GM18508 (cell line): ENCODE results near the gene CPLX3.
A peak's percentile ranks its signal among the peaks of the same experiment; 100 is the strongest.

Source experiments
- ATAC-seq: cut with Tn5 transposase; IDR thresholded peaks from one replicate; pipeline ENCODE4 v1.9.1; 2021; ENCODE audit warnings: moderate number of reproducible peaks; ENCODE audit not compliant: insufficient read depth, unreplicated experiment

The CPLX3 gene

DNA sequence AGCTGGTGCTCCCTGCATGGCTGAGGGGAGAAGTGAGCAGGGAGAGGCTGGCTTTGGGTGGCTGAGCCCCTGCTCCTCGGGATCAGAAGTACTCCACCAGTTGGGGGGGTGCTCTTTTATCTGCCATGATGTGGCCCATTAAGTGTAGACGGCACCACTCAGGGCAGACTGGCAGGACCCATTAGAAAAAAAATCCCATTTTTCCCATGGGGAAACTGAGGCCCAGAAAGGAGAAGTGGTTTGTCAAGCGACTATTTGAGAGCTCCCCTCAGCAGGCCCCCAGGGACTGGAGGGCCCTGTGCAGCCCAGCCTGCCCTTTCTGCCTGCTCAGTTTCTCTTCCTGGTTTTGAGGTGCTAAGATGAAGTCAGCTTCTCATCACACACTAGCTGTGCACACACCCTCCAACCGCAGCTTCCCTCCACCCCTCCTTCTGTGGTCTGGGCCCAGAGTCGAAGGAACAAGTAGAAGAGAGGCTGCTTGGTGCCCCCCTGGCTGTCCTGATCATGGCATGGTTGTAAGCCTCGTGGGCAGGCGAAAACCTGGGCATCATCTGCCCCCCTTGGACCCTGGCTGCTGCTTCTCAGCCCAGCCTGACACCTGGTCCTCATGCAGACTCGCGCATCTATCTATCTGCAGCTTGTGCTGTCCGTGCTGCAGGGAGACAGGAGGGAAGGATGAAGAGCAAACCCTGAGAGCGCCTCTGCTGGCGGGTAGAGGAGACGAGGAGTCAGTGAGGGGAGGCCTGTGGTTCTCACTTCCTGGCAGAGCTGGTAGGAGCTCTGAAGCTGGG, 39.0 kb upstream of the CPLX3 start:
- peak; percentile 28 for ATAC-seq

DNA sequence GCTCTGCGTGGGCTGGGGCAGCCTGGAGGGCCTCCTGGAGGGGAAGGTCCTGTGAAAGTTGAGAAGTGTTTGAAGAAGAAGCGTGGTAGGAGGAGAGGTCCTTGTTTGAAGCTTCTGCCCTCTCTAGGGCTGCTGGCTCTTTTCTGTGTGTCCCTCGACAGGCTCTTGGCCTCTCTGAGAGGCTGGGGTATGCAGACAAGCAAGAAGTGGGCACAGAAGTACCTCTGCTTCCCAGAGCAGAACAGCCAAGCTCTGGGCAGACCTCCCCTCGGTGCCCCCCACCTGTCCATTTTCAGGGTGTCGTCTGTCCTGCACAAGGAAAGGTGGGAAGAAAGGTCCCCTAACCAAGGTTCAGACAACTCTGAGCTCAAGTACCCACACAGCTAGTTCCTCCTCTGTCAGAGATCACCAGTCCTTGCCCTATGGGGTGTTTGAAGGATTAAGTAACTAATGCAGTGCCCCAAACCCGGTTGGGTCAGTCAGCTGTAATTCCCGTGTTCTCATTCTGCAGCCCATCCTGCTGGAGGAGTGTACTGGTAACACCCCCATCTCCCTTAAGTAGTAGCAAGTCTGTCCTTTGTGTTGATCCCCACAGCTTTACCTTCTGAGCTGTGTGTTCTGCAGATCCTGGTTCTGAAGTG, 38.3 kb upstream of the CPLX3 start:
- no peak for ATAC-seq

DNA sequence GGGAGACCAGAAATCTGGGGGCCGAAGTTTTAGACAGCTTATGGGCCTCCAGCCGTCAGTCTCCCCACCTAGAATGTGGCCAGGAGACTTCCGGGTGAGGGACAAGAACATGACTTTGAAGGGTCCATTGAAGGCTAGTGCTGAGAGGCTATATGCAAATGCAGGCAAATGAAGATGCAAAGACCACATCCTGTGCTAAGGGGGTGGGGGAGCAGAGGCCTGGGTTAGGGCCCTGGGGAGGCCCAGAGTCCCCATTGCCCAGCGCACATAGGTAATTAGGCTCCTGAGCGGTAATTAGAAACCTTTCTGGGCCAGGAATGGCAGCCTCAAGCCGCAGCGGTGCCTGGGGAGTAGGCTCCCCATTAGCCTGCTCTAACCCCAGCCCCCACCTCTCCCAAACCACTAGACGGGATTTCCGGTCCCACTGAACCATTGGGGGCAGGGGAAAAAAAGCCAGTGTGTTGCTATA, 37.7 kb upstream of the CPLX3 start:
- no peak for ATAC-seq

DNA sequence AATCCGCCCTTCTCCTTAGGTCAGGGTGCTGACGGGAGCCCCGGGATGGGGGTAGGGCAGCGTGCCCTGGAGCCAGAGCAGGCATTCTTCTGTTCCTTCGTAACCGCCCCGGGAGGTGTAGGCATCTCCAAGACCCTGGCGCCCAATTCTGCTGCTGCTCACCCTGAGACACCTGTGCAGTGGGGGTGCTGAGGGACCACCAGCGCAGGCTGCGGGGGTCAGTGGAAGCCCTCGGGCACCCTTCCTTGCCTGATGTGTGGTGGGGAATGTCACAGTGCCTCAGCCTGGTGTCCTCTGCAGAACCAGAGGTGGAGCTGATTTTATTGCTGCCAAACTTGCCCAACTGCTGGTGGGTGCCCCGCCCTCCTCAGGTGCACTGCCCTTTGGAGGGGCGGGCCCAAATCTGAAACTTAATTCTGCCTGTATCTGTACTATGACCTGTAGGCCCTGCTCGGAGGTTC, 37.2 kb upstream of the CPLX3 start:
- no peak for ATAC-seq

DNA sequence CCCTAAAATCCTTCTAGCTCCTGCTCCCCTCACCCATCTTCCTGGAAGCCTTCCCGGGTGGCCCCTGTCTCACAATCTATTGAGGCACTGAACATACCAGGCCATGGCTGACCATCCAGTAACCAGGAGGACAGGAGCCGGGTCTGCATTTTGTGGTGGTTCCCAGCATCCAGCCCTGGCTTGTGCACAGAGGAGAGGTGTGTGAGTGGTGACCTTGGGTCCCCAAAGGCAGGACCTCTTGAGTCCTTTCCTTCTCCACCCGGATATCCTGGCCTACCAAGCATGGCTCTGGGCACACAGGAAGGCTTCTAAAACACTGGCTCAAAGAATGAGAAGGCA, 36.7 kb upstream of the CPLX3 start:
- ATAC-seq = no peak

DNA sequence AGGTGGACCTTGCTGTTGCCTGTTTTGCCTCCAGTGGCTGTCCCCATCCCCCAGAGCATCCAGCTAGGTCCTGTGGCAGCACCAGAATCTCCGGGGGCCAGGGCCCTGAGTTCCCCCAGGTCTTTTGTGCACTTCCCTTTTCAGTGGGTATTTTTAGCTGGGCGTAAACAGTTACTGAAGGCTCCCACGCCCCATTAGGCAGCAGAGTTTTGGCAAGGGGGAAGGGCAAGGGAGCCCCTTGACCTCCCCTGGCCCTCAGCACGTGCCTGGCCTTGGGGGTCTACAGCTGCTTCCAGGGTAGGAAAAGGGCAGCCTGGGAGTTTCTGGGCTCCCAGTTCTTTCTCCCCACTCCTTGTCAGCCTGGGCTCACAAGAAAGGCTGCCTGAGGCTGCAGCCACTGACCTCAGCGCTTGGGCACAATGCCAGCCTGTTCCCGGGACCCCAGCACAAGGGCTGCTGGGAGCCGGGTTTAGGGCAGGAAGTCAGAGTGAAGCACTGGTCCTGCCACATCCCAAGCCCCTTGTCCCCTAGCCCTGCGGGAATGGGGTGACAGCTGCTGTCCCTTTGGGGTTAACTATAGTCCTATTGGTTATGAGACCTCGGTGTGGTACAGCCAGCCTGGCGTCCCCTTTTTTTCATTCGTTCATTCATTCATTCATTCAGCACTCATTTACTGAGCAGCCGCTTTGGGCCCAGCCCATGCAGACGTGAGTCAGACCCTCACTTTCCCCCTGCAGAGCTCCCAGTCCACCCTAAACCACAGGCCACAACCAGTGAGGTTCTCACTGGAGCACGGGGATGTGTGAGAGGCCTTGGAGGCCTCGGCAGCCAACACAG, 36.1 kb upstream of the CPLX3 start:
- no peak for ATAC-seq

DNA sequence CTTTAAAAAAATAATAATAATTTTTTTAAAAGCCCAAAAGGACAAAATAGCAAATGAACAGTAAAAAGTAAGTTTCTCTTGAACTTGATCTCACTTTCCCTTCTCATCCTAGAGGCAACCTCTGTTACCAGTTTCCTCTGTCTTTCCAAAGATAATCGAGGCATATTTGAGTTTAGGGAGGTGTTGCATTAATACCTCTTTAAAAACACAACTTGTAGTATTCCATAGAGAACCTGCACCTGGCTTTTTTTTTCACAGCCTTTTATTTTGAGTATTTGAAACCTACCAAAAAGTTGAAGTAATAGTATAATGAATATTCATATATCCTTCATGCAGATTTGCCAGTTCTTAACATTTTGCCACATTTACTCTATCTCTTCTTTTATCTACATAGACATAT, 35.4 kb upstream of the CPLX3 start:
- ATAC-seq = no peak

DNA sequence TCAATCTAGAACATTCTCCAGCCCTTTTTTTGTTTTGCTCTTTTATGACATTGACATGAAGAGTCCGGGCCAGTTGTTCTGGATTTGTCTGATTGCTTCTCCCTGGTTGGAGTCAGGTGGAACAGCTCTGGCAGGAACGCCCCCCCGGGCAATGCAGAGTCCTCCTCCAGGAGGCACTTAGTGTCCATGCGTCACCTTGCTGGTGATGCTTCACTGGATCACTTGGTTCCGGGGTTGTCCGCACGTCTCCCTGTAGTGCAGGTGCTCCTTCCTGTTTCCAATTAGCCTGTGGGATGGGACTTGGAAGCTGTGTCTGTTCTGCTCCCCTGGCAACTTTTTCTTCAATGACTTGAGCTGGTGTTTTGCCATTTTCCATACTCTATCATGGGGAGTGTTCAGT, 34.8 kb upstream of the CPLX3 start:
- no peak for ATAC-seq

DNA sequence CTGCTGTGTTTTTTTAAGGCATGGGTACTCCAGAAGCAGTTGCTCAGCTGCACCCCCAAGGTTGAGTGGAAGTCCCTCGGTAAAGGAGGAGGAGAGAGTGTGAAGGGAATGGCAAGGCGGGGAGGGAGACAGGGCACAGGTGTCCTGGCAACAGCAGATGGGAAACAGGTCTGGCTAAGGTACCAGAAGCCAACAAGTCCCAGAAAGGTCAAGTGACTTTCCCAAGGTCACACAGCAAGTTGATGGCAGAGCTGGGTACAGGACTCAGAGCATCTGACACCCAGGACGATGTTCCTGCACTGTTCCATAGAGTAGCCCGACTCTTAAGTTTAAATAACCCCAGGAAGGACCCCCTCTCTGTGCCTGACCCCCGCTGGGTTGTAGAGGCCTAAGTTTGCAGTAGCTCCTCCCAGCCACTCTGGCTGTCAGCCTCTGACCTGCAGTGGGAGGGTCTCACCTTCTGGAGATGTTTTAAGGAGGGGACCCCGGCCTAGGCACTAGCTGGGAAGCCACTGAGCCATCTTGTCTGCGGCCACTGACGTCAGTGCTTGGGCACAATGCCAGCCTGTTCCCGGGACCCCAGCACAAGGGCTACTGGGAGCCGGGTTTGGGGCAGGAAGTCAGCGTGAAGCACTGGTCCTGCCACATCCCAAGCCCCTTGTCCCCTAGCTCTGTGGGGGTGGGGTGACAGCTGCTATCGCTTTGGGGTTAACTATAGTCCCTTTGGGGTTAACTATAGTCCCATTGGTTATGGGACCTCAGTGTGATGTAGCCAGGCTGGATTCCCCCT, 34.0 kb upstream of the CPLX3 start:
- no peak for ATAC-seq

DNA sequence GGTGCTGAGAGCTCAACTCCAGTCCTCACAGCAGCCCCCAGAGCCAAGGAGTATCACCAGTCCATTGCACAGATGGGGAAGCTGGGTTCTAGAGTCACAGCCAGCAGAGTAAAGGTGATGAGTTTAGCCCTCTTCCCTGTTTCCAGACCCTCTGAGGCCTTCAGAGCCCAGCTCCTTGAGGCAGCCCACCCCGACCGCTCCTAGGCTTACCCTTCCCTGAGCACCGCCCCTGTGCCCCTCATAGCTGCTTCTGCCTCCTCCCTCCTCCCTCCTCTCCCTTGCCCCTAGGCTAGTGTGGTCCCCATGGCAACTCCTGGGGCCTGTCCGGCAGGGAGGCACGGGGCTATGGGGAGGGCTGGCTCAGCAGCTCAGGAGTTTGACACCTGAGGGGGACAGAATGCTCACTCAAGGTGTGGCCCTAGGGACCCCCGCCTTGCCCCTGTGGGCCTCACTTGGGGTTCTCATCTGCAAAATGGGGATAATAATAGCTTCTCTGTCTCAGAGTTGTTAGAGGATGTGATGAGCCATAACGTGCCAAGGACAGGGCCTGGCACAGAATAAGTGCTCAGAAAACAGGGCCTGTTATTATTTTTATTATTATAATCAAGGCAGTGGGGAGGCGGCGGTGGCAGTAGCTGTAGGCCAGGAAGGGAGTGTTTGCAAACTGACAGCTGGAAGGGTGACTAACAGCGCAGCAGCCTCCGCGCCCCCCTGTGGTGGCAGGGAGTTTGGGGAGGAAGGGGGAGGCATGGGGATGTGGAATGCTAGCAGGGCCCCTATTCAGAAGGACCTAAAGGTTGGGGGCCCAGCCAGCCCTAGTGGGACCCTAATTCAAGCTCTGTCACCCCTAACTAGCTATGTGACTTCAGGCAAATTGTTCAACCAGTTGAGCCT, 33.0 kb upstream of the CPLX3 start:
- ATAC-seq = no peak

DNA sequence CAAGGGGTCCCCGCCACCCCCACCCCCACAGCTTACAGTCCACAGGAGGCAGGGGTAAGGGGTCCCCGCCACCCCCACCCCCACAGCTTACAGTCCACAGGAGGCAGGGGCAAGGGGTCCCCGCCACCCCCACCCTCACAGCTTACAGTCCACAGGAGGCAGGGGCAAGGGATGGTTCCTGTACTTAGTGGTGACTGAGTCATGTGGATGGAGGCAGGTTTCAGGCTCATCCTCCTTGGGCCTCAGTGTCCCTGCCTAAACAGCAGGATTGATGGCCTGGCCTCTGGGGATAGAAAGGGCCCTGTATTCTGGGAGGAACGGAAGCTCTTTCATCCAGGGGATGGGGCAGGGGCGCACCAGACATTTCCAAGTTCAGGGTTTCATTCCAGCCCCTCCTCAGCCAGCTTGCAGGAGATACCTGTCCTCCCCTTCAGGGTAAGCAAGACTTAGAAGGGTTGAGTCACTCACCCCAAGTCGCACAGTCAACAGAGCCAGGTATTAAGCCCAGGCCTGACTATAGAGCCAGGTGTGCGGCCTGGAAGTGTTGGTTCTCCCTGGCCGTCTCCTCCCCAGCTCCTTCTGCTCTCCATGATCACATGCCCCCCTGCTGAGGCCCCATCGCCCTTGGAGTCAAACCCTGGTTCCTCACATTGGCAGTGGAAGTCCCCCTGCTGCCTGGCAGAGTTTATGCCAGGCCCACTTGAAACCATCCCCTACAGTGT, 32.0 kb upstream of the CPLX3 start:
- ATAC-seq = no peak

DNA sequence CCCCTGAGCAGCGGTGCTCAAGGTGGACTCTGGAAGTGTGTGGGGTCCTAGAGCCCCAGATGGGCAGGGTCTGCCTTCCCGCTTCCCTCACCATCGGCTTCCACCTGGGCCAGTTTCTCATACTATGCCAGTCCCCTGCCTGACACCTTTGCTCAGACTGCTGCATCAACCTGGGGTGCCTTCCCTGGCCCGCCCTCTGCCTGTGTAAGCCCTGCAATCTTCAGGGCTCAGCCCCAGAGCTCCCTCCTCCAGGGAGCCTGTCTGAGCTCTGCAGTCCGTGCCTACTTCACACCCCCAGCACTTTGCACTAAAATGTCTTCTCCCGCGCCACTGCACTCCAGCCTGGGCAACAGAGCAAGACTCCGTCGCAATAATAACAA, 31.5 kb upstream of the CPLX3 start:
- no peak for ATAC-seq

DNA sequence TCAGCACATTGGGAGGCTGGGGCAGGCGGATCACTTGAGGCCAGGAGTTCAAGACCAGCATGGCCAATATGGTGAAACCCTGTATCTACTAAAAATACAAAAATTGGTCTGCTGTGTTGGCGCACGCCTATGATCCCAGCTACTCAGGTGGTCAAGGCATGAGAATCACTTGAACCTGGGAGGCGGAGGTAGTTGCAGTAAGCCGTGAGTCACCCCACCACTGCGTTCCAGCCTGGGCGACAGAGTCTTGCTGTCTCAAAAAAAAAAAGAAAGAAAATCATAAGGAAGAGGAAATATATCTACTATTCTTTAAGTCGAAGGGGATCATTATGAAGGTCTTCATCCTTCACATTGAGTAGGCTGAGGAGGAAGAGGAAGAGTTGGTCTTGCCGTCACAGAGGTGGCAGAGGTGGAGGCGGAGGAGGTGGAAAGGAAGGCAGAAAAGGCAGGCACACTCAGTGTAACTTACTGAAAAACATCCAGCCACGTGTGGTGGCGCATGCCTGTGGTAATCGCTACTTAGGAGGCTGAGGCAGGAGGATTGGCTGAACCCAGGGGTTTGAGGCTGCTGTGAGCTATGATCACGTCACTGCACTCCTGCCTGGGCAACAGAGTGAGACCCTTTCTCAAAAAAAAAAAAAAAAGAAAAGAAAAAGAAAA, 30.3 kb upstream of the CPLX3 start:
- ATAC-seq = no peak

DNA sequence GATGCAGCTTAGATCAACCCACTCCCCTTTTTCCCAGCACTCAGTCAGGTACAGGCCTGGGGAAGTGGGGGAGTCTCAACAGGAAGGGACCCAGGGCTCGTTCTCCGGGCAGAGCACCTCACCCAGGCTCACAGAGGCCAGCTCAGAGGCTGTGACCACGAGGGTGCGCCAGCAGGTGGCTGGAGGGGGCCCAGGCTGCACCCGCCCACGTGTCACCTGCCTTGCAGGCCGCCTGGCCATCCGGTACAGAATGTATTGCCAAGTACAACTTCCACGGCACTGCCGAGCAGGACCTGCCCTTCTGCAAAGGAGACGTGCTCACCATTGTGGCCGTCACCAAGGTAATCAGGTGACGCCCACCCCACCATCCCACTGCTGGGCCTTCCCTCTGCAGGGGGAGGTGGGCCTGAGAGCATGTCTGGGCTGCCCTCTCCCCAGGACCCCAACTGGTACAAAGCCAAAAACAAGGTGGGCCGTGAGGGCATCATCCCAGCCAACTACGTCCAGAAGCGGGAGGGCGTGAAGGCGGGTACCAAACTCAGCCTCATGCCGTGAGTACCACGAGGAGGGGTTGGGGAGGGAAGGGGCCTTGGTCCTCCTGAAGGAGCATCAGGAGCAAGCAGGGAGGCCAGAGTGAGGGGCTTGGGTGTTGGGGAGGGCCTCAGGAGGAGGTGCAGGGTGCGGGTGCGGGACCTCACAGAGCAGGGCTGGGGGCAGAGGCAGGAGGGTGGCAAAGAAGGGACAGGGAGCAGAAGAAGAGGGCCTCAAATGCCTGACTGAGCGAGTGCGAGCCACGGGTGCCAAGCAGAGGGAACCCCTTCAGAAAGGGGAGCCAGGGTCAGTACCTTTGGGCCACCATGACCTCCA, 27.8 kb upstream of the CPLX3 start:
- ATAC-seq = no peak

DNA sequence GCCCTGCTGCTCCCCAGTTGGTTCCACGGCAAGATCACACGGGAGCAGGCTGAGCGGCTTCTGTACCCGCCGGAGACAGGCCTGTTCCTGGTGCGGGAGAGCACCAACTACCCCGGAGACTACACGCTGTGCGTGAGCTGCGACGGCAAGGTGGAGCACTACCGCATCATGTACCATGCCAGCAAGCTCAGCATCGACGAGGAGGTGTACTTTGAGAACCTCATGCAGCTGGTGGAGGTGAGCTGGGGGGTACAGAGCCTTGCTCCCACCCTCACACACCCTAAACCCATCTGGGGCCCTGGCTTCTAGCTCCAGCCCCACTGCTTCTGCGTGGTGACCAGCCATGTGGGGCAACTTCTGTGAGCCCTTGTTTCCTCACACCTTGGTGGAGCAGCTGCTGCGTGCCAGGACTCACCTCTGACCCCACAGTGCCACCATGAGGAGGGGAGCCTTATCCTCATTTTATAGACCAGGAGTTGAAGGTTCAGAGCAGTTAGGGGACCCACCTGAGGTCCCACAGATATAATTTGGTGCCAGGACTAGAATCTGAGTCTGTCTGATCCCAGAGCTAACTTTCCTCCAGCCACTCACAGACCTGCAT, 27.1 kb upstream of the CPLX3 start:
- no peak for ATAC-seq

DNA sequence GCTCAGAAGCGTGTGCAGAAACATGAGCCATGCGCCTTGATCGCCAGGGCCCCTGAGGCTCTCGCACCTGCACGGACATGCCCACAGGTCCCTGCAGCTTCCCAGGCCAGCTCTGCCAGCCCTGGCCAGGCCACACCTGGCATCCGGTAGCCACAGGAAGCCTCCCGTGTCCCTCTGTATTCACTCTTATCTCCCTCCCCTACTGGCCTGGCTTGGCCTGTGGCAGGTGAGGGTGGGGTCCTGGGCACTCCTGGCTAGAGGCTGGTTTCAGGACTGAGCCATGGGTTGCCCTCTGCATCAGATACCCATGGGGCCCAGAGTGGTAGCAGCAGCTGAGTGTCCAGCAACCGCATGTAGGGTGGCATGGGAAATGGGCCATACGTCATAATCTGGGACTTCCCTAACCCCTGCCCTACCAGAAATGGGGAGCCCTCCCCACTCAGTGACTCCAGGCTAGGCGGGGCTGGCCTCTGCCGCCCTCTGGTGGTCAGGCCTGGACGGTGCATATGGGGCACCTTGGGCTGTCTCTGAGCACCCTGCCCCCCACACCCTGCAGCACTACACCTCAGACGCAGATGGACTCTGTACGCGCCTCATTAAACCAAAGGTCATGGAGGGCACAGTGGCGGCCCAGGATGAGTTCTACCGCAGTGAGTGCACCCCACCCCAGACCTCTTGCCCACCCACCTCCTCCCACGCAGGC, 26.4 kb upstream of the CPLX3 start:
- no peak for ATAC-seq
